Calu3 (cell line): ENCODE results near the gene HAND1. TPM values are rescaled to one million over a fixed set of nuclear protein-coding genes. Genes with fewer than 3 reads are reported as not detected.
"Not testable (repeated sequence)": the region's sequence is repeated elsewhere in the genome, so short reads cannot be mapped to it uniquely, and the experiment has no call there.

Source experiments
- BruUV-seq: library from RNA; stranded (reverse); fragments of 400-500 nt; replicated peaks from 2 replicates; lab custom pipeline; 2021; lab: Mats Ljungman, UMichigan
- CTCF ChIA-PET: fragments of 300-600 bp; sonication (Branson Sonifier 250); formaldehyde crosslinking; loops from one replicate; lab custom pipeline; 2022; ENCODE audit warnings: antibody characterized with exemption; lab: Charles Lee
- DNase-seq: peaks from one replicate; pipeline ENCODE4 v3.0.0; 2022
- H3K27ac Mint-ChIP-seq: one replicate; pipeline ENCODE4 v1.8.0; 2022; ENCODE audit warnings: mixed read lengths; ENCODE audit not compliant: unreplicated experiment
- H3K27me3 Mint-ChIP-seq: one replicate; pipeline ENCODE4 v1.8.0; 2022; ENCODE audit warnings: mixed read lengths; ENCODE audit not compliant: unreplicated experiment
- H3K36me3 Mint-ChIP-seq: one replicate; pipeline ENCODE4 v1.8.0; 2022; ENCODE audit warnings: mild to moderate bottlenecking, moderate library complexity, mixed read lengths; ENCODE audit not compliant: insufficient read depth, unreplicated experiment
- H3K4me1 Mint-ChIP-seq: one replicate; pipeline ENCODE4 v1.8.0; 2022; ENCODE audit warnings: mild to moderate bottlenecking, low read depth, mixed read lengths; ENCODE audit not compliant: unreplicated experiment
- H3K4me3 Mint-ChIP-seq: one replicate; pipeline ENCODE4 v1.8.0; 2022; ENCODE audit warnings: mild to moderate bottlenecking, low read depth, moderate library complexity, mixed read lengths; ENCODE audit not compliant: unreplicated experiment
- H3K9me3 Mint-ChIP-seq: one replicate; pipeline ENCODE4 v1.8.0; 2022; ENCODE audit warnings: low read depth, mixed read lengths; ENCODE audit not compliant: unreplicated experiment
- intact Hi-C: fragments of 100-400 bp; cut with micrococcal nuclease; formaldehyde crosslinking; loops from one replicate; pipeline ENCODE4 v1.10.0; 2022; ENCODE audit not compliant: unreplicated experiment
- total RNA-seq: library from RNA; stranded (reverse); gene quantifications from 2 replicates; pipeline ENCODE4 v1.2.3, GENCODE V29; 2022
- TF ChIP-seq, protein P1 (sequence below): fragments of 200-600 bp; IDR thresholded peaks from one replicate; pipeline ENCODE4 v1.8.0; 2022; ENCODE audit warnings: antibody characterized with exemption; ENCODE audit not compliant: unreplicated experiment

HAND1 gene
- total RNA-seq, 1 experiment from 2014 or later = not detected

DNA sequence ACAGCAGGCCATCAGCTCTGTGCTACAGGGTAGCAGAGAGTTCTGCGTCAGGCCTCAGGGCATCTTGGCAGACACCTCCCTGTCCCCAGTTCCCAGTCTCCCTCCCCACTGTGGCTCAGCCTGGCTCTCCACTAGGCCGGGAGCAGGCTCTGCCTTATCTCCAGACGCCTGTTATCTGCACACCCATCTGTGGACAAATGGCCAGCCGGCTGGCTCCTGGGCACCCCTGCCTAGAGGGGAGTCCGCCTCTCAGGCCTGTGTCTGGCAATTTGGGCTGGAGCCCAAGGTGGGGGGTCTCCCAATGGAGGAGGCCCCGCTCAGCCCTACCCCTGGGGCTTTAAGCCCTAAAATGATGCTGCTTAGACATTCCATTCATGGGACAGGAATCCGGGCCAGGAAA, 39.2 kb upstream of the HAND1 start:
- Mint-ChIP-seq H3K4me1 (peaks cover 13% of the 10 kb centered on the region), H3K4me3 (no peak overlapping the region), H3K27ac (no peak overlapping the region), H3K9me3 (no peaks in the 10 kb centered on the region), H3K36me3 (no peaks in the 10 kb centered on the region), H3K27me3 (peaks cover 52% of the 10 kb centered on the region)
- CTCF ChIA-PET = no interaction called here
- intact Hi-C loops = no loop called here
- TF ChIP-seq, protein P1, sequence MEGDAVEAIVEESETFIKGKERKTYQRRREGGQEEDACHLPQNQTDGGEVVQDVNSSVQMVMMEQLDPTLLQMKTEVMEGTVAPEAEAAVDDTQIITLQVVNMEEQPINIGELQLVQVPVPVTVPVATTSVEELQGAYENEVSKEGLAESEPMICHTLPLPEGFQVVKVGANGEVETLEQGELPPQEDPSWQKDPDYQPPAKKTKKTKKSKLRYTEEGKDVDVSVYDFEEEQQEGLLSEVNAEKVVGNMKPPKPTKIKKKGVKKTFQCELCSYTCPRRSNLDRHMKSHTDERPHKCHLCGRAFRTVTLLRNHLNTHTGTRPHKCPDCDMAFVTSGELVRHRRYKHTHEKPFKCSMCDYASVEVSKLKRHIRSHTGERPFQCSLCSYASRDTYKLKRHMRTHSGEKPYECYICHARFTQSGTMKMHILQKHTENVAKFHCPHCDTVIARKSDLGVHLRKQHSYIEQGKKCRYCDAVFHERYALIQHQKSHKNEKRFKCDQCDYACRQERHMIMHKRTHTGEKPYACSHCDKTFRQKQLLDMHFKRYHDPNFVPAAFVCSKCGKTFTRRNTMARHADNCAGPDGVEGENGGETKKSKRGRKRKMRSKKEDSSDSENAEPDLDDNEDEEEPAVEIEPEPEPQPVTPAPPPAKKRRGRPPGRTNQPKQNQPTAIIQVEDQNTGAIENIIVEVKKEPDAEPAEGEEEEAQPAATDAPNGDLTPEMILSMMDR = no peak
- BruUV-seq = no TSS peak
- no peak for DNase-seq

DNA sequence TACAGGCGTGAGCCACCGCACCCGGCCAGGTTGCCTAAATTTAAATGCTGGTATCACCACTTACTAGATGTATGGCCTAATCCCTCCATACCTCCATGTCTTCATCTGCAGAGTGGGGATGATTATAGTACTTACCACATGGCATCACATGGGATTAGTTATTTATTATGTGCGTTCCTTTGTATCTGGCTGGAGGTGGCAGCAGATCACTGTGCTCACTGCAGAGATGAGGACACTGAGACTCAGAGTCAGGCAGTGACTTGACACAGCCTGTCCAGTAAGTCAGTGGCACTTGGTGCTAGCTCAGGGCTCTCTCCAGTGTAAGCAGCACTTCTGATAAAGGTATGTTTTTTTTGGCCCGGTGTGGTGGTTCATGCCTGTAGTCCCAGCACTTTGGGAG, 38.4 kb upstream of the HAND1 start:
- Mint-ChIP-seq H3K27ac (no peak overlapping the region), H3K9me3 (no peaks in the 10 kb centered on the region), H3K27me3 (peaks cover 57% of the 10 kb centered on the region), H3K4me3 (no peak overlapping the region), H3K4me1 (peaks cover 13% of the 10 kb centered on the region), H3K36me3 (no peaks in the 10 kb centered on the region)
- intact Hi-C loops = no loop called here
- no peak for DNase-seq
- CTCF ChIA-PET = interaction anchor here (0.5 to 0.7 kb wide), 2 partner anchors 36 to 56 kb away, joined by 3 to 4 read pairs; no protein-coding TSS in a partner anchor
- TF ChIP-seq, protein P1 = no peak
- BruUV-seq = no TSS peak

DNA sequence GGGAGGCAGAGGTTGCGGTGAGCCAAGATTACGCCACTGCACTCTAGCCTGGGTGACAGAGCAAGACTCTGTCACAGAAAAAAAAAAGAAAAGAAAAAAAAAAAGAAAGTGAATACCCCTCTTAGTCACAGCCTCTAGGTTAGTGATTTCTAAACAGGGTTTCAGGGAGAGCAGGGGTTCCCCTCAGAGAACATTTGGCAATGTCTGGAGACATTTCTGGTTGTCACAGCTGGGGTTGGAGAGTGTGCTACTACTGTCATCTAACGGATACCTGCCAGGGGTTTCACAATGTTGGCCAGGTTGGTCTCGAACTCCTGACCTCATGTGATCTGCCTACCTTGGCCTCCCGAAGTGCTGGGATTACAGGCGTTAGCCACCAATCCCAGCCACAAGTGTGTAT, 37.5 kb upstream of the HAND1 start:
- H3K9me3 Mint-ChIP-seq, H3K36me3 Mint-ChIP-seq, BruUV-seq, intact Hi-C loops, CTCF ChIA-PET, H3K4me3 Mint-ChIP-seq, DNase-seq, H3K27ac Mint-ChIP-seq: not testable (repeated sequence)
- Mint-ChIP-seq H3K27me3 (peaks cover 67% of the 10 kb centered on the region), H3K4me1 (peaks cover 13% of the 10 kb centered on the region)

DNA sequence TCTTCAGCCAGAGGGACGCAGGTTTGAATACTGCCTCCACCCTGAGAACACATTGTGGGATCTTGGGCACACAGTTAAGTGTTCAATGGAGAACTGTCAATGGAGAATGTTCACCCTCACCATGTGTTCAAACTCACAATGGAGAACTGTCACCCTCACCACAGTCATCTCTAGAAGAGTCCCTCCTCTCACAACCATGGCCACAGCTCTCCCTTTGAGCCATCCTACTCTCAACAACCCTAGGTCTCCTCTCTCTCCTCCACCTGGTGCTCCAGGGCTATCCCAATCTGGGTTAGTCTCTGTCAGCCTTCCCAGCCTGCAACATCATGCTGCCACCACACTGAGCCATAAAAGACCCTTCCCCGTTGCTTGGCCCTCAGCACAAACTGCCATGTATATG, 36.3 kb upstream of the HAND1 start:
- intact Hi-C loops = no loop called here
- no peaks in the 10 kb centered on the region for H3K9me3 Mint-ChIP-seq
- peaks cover 5% of the 10 kb centered on the region for H3K4me1 Mint-ChIP-seq
- H3K4me3 Mint-ChIP-seq = no peak overlapping the region
- peaks cover 4% of the 10 kb centered on the region for H3K36me3 Mint-ChIP-seq
- TF ChIP-seq, protein P1 = no peak
- BruUV-seq = no TSS peak
- no peak overlapping the region for H3K27ac Mint-ChIP-seq
- peaks cover 67% of the 10 kb centered on the region for H3K27me3 Mint-ChIP-seq
- CTCF ChIA-PET = no interaction called here
- DNase-seq = no peak

DNA sequence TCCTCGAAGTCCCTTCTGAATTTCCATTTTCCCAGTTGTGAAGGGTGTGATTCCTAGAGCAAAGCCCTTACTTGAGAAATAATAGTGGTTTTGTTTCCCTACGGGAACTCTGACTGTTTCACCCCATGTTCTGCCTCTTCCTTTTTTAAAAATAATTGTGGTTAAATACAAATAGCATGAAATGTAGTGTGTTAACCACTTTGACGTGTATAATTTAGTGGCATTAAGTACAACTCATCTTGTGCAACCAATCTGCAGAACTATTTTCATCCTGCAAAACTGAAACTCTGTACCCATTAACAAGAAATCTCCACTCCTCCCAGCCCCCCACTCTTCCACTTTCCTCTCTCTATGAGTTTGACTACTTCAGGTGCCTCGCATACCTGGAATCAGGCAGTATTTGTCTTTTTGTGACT, 35.6 kb upstream of the HAND1 start:
- Mint-ChIP-seq H3K36me3 (peaks cover 4% of the 10 kb centered on the region), H3K4me1 (no peaks in the 10 kb centered on the region), H3K4me3 (no peak overlapping the region), H3K9me3 (no peaks in the 10 kb centered on the region), H3K27ac (no peak overlapping the region), H3K27me3 (peaks cover 67% of the 10 kb centered on the region)
- intact Hi-C loops = no loop called here
- CTCF ChIA-PET = no interaction called here
- BruUV-seq = no TSS peak
- TF ChIP-seq, protein P1 = no peak
- DNase-seq = no peak
